ENCODE results near the gene SECISBP2. TPM values are rescaled to one million over a fixed set of nuclear protein-coding genes. Genes with fewer than 3 reads are reported as not detected.

The SECISBP2 gene
- total and polyA plus RNA-seq, 4 donors, result 14.2 to 37.7 (median 24.3) TPM

DNA sequence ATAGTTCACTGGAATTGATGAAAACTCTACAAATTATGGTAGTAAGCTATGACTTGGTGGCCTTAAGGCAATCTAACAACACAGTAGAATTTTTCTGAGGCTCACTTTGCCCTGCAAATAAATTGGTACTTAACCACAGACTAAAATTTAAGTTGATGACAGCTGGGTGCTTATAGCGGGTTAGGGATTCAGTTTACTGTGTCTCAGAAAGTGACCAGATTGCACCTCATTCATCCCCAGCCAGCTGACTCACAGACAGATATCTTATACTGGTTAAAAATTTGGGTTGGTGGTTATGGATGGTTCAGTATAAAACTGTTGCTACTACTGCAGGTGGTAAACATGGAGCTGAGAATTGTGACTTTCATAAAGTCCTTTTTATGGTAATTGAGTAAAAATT, 4.5 kb upstream of the SECISBP2 start:
- H3K27me3 ChIP-seq (ENCODE audit: control insufficient read depth in 4 of 4, insufficient read depth in 4 of 4, low read length in 3 of 4), result no peaks in the 10 kb centered on the region
- H3K36me3 ChIP-seq (ENCODE audit: control insufficient read depth in 4 of 4, insufficient read depth in 3 of 4, low read depth in 1 of 4, low read length in 3 of 4), result no peaks in the 10 kb centered on the region
- no peak overlapping the region for H3K27ac ChIP-seq (ENCODE audit: low read depth in 1 of 2, low read length in 2 of 2)
- H3K9ac ChIP-seq (ENCODE audit: low read depth in 1 of 2, low read length in 2 of 2), result no peak overlapping the region
- TF ChIP-seq YY1 (IDR thresholded peaks at IDR 0.05), result no peak
- no peak for TF ChIP-seq RAD21 (IDR thresholded peaks at IDR 0.05)
- TF ChIP-seq, protein P1, sequence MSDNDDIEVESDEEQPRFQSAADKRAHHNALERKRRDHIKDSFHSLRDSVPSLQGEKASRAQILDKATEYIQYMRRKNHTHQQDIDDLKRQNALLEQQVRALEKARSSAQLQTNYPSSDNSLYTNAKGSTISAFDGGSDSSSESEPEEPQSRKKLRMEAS (IDR thresholded peaks at IDR 0.05), result no peak
- no peak for TF ChIP-seq JUND (IDR thresholded peaks at IDR 0.05)
- TF ChIP-seq, protein P2, sequence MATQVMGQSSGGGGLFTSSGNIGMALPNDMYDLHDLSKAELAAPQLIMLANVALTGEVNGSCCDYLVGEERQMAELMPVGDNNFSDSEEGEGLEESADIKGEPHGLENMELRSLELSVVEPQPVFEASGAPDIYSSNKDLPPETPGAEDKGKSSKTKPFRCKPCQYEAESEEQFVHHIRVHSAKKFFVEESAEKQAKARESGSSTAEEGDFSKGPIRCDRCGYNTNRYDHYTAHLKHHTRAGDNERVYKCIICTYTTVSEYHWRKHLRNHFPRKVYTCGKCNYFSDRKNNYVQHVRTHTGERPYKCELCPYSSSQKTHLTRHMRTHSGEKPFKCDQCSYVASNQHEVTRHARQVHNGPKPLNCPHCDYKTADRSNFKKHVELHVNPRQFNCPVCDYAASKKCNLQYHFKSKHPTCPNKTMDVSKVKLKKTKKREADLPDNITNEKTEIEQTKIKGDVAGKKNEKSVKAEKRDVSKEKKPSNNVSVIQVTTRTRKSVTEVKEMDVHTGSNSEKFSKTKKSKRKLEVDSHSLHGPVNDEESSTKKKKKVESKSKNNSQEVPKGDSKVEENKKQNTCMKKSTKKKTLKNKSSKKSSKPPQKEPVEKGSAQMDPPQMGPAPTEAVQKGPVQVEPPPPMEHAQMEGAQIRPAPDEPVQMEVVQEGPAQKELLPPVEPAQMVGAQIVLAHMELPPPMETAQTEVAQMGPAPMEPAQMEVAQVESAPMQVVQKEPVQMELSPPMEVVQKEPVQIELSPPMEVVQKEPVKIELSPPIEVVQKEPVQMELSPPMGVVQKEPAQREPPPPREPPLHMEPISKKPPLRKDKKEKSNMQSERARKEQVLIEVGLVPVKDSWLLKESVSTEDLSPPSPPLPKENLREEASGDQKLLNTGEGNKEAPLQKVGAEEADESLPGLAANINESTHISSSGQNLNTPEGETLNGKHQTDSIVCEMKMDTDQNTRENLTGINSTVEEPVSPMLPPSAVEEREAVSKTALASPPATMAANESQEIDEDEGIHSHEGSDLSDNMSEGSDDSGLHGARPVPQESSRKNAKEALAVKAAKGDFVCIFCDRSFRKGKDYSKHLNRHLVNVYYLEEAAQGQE (IDR thresholded peaks at IDR 0.05), result no peak
- DNase-seq (ENCODE audit: low spot score), result no peak
- H3K9me3 ChIP-seq (ENCODE audit: control insufficient read depth in 4 of 4, low read length in 3 of 4), result no peaks in the 10 kb centered on the region
- peaks cover 0 to 19% (median 12%) of the 10 kb centered on the region in 4 donors for H3K4me1 ChIP-seq (ENCODE audit: control insufficient read depth in 4 of 4, insufficient read depth in 4 of 4, low read length in 3 of 4)
- H3K4me3 ChIP-seq (ENCODE audit: low read depth in 1 of 3, low read length in 3 of 3), result no peak overlapping the region
- 88% methylated on average over 1 of the region's 1 CpG for WGBS

DNA sequence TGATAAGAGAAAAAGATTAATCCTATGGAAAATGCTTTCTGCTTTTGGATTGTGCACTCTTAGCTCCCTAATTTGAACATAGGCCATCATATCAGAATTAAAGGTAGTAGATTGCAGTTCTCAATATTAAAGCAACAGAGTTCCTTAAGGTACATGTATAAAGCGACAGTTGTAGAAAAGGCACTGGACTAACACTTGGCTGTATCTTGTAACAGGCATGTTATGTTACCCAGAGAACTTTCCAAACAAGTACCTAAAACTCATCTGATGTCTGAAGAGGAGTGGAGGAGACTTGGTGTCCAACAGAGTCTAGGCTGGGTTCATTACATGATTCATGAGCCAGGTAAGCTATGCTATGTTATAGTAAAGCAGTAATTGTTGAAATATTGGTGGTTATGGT, 3.3 kb upstream of the SECISBP2 start:
- 100% methylated on average over 1 of the region's 1 CpG for WGBS
- H3K9ac ChIP-seq (ENCODE audit: low read depth in 1 of 2, low read length in 2 of 2), result no peak overlapping the region
- H3K4me3 ChIP-seq (ENCODE audit: low read depth in 1 of 3, low read length in 3 of 3), result no peak overlapping the region
- no peaks in the 10 kb centered on the region for H3K36me3 ChIP-seq (ENCODE audit: control insufficient read depth in 4 of 4, insufficient read depth in 3 of 4, low read depth in 1 of 4, low read length in 3 of 4)
- no peaks in the 10 kb centered on the region for H3K27me3 ChIP-seq (ENCODE audit: control insufficient read depth in 4 of 4, insufficient read depth in 4 of 4, low read length in 3 of 4)
- TF ChIP-seq HNF4A (conservative IDR thresholded peaks at IDR 0.05) (no peak), TAF1 (conservative IDR thresholded peaks at IDR 0.05) (no peak), RXRA (IDR thresholded peaks at IDR 0.05) (no peak), NR2F2 (IDR thresholded peaks at IDR 0.05) (no peak), SP1 (IDR thresholded peaks at IDR 0.05) (no peak), JUND (IDR thresholded peaks at IDR 0.05) (no peak), GABPA (IDR thresholded peaks at IDR 0.05 in 1 of 2, conservative IDR thresholded peaks at IDR 0.05 in 1 of 2) (no peak), ZBTB33 (IDR thresholded peaks at IDR 0.05) (no peak), RAD21 (IDR thresholded peaks at IDR 0.05) (no peak)
- TF ChIP-seq, protein P3, sequence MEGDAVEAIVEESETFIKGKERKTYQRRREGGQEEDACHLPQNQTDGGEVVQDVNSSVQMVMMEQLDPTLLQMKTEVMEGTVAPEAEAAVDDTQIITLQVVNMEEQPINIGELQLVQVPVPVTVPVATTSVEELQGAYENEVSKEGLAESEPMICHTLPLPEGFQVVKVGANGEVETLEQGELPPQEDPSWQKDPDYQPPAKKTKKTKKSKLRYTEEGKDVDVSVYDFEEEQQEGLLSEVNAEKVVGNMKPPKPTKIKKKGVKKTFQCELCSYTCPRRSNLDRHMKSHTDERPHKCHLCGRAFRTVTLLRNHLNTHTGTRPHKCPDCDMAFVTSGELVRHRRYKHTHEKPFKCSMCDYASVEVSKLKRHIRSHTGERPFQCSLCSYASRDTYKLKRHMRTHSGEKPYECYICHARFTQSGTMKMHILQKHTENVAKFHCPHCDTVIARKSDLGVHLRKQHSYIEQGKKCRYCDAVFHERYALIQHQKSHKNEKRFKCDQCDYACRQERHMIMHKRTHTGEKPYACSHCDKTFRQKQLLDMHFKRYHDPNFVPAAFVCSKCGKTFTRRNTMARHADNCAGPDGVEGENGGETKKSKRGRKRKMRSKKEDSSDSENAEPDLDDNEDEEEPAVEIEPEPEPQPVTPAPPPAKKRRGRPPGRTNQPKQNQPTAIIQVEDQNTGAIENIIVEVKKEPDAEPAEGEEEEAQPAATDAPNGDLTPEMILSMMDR (IDR thresholded peaks at IDR 0.05; ENCODE audit: low read depth, low read length, missing input control), result no peak
- TF ChIP-seq, protein P4, sequence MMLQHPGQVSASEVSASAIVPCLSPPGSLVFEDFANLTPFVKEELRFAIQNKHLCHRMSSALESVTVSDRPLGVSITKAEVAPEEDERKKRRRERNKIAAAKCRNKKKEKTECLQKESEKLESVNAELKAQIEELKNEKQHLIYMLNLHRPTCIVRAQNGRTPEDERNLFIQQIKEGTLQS (IDR thresholded peaks at IDR 0.05), result no peak
- H3K9me3 ChIP-seq (ENCODE audit: control insufficient read depth in 4 of 4, low read length in 3 of 4), result no peaks in the 10 kb centered on the region
- H3K4me1 ChIP-seq (ENCODE audit: control insufficient read depth in 4 of 4, insufficient read depth in 4 of 4, low read length in 3 of 4), result peaks cover 4 to 25% (median 18%) of the 10 kb centered on the region in 4 donors
- no peak for DNase-seq (ENCODE audit: low spot score)
- no peak overlapping the region for H3K27ac ChIP-seq (ENCODE audit: low read depth in 1 of 2, low read length in 2 of 2)

All from liver (tissue), 9 donors.